Right kidney (tissue), 1 donor: ENCODE data around the gene PPP2R2B.
A peak's percentile ranks its signal among the peaks of the same experiment; 100 is the strongest.

Experiments used
- DNase-seq: peaks from one replicate; pipeline ENCODE4 v3.0.0-alpha.2; 2016

Gene PPP2R2B

DNA sequence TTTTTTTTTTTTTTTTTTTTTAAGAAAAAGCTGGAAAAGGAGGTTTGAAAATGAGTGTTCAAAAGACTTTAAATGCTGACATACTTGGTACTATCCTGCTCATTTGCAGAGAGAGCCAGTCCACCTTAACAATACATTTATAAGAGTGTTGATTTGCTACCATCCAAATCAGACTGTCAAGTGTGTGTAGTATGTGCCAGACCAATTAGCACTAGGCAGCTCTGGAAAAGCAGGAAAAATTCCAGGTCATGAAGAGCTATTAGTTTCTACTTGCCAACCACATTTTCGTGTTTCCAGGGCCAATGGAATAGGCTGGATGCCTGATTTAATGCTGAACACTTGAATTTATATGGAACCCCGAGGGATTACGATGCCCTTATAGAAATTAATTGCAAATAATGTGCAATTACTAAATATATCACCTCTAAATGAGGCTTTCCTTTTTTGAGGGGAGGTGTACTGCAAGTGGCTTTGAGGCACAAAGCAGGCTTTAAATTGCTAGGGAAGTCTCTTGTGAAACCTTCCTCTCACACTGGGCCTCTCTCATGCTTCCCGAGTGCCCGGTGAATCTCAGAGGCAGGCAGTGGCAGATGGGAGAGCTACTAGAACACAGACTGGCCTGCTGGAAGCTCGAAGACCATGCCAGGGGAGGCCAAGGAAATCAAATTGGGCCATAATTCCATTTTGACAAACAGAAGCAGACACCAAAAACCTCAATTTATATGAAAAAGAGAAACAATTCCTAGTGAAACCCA is 178.7 kb downstream of the PPP2R2B start:
- no peak for DNase-seq

DNA sequence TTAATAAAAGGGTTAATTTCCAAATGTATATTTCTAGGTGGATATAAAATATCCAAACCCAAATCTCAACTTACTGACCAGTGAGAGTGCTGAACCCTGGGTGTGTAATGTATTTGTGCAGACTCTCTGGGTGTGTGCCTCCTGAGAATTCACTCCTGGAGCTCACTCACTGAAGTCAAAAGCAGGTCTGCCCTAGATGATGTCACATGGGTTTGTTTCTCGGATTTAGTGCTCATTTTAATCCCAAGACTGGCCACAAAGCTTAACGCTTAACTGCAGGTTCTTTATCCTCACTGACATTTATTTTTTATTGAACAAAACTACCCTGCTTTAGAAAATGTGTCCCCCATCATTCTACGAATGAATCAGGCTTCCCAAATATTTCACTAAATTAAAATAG is 179.4 kb downstream of the PPP2R2B start:
- DNase-seq = no peak

DNA sequence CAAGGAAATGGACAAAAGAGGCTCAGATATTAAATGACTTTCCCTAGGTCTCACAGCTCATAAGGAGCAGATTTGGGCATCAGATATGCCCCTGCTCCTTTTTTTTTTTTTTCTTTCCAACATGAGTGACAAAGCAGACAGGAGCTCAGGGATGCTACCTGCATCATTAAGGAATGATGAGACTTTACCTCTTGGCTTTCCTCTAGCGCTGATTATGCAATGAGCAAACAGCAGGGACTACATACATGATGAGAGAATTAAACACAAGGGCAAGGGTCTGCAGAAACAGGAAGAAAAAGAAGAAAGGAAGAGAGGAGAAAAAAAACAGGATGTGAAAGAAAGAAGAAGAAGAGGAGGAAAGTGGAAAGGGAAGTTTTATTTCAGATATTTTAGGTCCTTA is 179.9 kb downstream of the PPP2R2B start:
- DNase-seq = no peak

GRCh38 chr5:146697211-146697610 is 181.3 kb downstream of the PPP2R2B start:
- DNase-seq = no peak

DNA sequence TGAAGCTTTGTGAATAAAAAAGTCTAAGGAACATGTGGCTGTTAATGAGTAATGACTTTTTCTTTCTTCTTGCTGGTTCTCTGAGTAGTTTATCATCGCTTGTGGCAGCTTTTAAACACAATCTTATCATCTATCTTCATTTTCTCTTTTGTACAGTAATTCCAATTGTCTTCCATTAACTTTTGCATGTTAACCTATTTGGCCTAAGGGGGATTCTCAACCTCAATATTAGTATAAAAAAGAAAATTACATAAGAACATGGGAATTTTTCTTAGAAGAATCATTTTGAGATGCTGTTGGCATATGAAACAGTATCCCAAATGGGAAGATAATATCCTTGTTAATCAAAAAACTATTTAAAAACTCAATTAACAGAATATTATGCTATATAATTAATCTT is 182.9 kb downstream of the PPP2R2B start:
- no peak for DNase-seq

DNA sequence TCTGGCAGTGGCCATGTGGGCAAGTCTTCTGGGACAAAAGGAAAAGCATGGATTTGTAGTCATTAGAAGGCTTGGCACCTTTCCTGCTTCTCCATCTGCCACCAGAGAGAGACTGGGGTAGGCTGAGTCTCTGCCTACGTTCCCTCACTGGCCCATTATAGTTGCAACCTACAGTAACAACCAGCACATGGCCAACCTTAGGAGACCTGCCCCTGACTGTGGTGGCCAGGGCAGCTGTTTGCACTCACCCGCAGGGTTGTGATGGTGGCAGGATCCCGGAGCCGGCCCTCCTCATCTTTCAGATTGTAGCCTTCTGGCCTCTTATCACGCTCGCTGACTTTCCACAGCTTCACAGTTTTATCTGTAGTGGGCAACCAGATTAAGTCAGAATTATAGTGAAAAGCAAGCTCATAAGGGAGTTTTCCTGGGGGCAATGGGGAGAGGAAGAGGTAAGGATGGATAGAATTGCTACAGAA is 187.6 kb downstream of the PPP2R2B start:
- DNase-seq = no peak

GRCh38 chr5:146687630-146688029 is 190.9 kb downstream of the PPP2R2B start:
- no peak for DNase-seq

- no peak for DNase-seq
These were observed 194.7 kb downstream of the PPP2R2B start for GRCh38 chr5:146683861-146684260.

DNA sequence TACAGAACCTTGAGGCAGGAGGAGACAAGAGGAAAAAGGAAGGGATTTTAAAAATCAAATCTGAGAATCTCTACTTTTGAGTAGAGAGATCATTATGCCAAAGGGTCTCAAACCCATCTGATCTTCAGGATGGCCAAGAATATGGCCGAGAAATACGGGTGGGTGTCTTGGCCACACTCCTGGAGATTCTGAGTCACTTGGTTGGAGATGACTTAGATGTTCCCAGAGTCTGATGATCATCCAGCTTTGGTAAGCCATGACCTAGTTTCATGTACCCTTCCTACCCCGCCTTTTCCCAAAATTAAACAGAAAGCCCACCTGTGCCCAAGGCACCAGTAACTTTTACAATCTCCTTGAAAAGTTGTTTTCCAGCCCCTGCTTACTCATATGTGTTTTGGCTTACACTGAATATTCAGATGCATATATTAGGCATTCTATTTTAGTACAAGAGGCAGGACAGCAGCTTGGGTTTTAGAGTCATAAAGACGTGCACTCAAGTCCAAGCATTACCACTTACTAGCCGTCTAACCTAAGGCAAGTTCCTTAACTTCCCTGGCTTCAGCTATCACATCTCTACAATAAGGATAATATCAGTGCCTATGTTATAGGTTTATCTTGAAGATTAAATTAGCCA is 195.5 kb downstream of the PPP2R2B start:
- DNase-seq = no peak

DNA sequence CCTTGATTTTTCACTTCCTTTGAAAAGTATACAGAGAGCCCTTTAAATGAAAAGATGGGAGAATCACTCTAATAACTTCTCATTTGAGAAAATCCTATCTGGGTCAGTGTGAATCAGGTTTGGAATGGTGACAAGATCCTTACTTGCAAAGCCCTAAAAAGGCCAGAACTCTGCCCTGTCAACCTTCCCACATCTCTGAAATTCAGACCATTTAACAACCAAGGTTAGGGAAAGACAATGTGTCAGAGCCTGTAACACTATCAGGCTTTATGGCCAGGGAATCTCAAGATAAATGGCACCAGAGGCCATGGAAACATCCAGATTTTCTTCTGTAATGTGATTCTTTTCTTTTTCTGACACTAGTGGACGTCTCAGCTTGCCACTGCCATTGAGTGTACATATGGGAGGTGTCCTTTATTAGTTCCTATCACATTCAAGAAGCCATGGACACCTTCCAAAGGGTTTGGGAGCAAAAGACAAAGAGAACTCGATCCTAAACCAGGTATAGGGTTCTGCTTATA is 196.9 kb downstream of the PPP2R2B start:
- no peak for DNase-seq

GRCh38 chr5:146680846-146681584 is 197.5 kb downstream of the PPP2R2B start:
- no peak for DNase-seq

GRCh38 chr5:146675636-146676035 is 202.9 kb downstream of the PPP2R2B start:
- peak; percentile 31 for DNase-seq

- no peak for DNase-seq
These were observed 205.7 kb downstream of the PPP2R2B start for GRCh38 chr5:146672866-146673265.

DNA sequence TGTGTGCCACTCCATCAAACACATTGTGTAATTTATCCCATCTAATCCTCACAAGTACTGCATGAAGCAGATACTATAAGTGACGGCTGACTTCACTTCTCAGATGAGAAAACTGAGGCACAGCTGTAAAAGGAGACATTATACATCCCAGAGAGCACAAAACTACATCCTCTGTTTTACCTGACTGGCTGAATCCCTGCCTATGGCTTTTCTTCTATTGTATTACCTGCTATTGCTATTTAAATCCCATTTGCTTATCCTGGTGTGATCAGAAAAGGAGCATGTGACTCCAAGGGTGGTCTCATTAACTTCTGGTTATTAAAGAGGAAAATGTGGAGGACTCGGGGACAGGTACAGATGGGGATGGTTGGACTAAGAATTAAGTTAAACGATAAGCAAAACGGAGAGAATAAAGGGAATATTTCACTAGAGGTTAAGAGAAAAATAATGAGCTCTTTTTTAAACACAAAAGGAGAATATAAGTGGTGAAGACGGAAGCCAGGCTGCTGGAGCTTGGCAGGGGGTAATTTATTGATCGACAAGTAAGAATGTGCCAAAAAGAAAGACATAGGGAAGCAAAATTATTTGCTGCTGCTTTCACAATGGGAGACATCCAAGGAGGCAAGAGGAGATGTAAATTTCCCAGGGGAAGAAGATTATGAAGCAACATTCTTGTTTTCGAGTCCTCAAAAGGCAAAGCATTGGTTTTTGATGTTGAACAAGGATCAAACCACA is 206.8 kb downstream of the PPP2R2B start:
- DNase-seq = no peak

DNA sequence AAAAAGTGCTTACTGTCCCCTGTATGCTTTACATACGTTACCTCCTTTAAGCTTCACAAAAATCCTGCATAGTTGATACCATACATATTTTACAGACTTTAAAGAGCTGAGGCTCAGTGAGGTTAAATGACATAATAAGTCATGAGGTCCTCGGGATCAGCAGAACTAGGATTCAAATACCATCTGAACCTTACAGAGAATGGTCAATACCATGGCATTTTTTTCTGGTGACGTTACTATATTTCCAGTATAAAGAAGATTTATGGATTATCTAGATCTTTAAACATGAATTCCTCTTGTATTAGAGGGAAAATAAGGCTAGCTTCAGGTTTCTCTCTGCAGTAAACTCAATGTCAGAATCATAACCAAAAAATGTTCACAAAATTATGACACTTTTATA is 208.9 kb downstream of the PPP2R2B start:
- DNase-seq = no peak

GRCh38 chr5:146667633-146668272 is 210.8 kb downstream of the PPP2R2B start:
- DNase-seq = no peak

- DNase-seq = no peak
These were observed 216.3 kb downstream of the PPP2R2B start for GRCh38 chr5:146662229-146662628.

- DNase-seq = no peak
These were observed 218.1 kb downstream of the PPP2R2B start for GRCh38 chr5:146660376-146660960.

DNA sequence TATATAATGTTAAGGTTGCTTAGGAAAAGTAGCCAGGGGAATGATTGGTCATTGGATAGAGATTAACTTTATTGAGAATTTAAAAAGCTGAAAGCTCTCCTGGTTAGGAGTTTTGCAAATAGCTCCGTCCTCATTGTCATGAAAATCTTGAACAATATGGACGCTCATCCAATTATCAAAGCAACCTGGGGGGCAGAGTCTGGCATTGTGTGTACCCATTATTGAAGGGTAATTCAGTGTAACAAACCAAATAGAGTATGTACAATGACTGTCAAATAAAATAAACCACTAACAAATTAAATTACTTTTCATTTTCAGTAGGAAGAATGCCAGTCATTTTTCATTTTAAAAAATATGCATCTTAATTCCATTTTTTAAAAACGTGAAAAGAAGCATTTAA is 218.6 kb downstream of the PPP2R2B start:
- no peak for DNase-seq

- DNase-seq = no peak
These were observed 221.9 kb downstream of the PPP2R2B start for GRCh38 chr5:146656703-146657102.

DNA sequence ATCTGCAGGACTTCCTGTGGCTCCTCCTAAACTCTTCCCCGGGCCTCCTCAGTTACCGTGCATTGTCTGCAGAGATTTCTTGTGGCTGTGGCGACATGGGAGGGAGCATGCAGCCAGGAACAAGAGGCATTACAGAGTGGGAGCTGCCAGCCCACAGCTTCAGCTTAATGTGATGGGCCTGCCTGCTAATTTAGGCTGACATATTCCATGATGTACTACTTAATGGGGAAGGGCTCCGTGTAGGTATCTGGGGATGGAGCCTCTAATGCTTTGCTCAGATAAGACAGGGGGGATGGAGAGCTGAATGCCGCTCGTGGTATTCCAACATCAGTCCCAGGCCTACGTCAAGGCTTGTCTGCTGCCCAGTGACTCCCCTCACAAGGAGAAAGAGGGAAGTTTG is 225.0 kb downstream of the PPP2R2B start:
- no peak for DNase-seq

- DNase-seq = no peak
These were observed 226.0 kb downstream of the PPP2R2B start for GRCh38 chr5:146652547-146652946.
